ENCODE measurements around the gene PANK1.
A peak's percentile ranks its signal among the peaks of the same experiment; 100 is the strongest.

Gene PANK1

DNA sequence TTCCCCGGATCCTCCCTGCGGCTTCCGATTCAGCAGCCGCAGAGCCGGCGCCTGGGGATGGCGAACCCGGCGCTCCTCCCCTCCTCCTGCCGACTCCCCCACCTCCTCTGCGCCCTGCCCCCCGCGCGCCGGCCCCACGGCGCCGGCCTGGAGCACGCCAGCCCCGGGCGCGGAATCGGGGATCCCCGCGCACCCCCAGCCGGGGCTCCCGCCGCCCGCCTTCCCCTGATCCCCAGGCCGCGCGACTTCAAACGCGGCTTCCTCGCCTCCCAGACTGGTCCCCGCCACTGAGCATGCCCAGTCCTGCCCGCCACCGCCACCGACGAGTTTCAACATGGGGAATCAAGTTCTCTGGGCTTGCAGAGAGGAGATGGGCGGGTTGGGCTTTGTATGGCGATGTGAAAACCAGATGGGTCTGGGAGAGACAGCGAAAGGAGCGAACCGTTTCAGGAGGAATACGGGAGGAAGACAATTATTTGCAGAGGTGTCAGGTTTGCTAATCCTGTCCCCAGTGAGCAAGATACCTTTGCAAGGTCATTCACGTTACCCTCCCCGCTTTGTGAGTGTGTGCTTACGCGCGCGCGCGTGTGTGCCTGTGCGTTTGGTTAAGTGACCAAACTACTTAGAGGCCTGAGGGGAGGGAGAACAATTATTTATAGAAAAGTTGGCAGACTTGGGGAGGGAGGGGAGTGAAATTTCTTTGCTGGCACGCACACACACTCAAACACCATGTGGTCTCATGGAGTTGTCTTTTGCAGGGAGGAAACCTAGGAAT, at the start of gene PANK1:
Gene PANK1, minus strand, starts transcription at position 276 of the 775 bp plus-strand sequence. CDS start 351 bp downstream, outside the sequence.
- DNase-seq = peak; percentile 36

DNA sequence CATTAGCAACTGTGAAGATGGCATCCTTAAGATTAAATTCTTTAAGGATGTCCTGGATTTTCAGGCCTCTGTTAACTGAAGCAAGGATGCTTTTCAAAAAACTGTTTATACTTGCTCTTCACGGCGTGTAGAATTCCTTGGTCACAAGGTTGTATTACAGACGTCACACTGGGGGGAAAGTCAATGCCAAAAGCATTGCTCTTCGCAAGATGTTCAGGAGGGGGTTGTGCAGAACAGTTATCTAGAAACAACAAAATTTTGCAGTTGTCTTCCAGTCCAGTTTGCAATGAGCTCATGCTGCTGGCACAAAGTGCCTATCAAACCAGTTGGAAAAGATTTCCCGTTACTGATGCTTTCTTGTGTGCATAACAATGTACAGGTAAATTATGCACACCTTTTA, 48.1 kb upstream of the PANK1 start:
- no peak for DNase-seq

DNA sequence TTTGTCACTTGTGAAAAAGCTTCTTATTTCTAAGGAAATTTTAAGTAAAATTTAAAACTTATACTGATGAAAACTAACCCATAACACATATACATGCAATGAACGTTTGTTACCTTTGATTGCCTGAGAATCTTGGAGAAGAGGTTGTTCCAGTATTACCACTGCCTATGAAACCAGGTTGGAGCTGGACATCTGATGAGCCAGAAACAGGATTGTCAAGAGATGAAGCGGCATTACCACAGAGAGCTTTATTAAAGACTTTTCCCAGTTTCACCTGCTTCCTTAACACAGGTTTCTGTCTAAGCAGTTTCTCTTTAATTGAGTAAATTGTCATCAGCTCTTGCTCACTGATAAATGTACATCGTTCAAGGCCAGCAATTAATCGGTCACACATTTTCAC, 47.4 kb upstream of the PANK1 start:
- no peak for DNase-seq

DNA sequence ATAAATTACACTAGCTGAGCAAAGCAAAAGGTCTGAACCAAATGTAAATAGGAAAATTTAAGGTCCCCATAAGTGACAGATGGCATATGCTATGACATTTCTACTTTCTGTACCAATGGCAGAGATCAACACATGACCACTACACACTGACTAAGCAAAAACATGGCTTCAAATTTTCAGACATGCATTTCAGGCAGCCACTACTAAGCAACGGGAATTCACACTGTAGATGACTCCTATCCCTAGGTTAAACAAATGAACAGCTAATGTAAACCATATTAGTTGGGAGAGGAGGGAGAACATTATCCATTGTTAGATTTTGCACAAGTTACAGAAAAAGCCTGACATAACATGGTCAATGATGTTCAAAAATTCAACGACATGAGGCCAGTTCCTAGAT, 45.0 kb upstream of the PANK1 start:
- DNase-seq = no peak

DNA sequence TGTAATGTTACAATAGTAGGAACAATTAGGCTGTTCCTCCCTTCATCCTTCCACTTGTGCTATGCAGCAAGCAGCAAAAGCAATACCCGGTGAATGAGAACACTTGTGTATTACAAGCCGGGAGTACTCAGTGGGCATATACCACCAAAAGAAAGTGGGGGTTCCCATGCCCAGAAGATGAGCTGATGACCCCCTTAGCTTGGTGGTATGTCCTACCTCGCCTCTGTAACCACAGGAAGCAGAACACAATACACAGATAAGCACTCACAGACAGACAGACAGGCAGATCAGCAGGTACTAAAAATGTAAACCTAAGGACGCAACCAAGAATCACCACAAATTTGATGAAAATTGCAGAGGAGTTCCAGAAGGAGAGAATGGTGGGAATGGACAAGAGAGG, 40.9 kb upstream of the PANK1 start:
- DNase-seq = no peak

DNA sequence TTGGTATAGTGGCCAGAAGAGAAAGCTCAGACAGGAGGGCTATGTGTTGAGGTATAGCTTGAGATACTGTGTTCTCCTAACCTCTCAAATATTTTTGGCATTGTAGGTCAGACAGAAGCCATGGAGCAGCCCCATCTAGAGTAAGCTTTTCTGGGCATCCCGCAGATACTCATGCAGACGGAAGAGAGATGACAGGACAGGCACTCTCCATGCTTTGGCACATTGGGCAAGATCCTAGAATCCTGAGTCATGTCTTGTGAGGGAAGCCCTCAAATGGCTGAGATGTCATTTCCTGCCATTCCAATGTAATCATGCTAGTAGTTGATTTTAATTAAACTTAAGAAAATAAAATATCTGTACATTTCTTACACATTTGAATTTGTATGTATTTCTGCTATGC, 39.6 kb upstream of the PANK1 start:
- no peak for DNase-seq

DNA sequence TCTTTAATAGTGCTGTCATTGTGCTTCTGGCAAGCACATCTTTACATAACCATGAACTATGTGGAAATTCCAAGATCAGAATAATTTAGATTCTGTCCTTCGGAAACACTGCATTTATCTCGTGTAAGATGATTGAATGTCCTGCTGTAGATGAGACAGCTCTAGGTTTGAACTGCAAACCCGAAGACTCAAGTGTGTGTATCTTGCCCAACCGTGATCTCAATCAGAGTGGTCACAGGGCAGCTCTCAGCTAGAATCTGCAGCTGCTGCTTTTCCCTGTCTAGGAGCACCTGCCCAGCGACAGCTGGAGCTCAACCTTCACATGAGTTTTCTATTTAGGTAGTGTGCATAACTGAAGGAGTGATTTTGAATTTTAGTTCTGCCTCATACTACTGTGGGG, 38.8 kb upstream of the PANK1 start:
- DNase-seq = no peak

DNA sequence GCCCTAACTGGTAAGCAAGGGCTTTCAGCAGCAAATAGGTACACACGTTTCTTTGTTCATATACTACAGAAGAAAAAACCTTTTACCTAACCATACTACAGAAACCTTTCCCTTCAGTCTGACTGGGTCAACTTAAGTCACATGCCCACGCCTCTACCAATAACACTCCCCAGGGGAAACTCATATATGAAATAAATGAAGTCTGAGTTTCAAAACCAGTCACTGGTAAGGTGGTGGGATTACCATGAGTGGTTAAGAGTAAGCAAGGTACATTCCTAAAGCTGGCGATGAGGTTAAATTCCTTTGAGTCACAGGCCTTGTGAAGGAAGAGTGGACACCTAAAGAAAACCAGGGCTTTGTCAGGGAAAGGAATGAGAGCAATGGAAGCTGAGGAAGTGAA, 34.9 kb upstream of the PANK1 start:
- no peak for DNase-seq

DNA sequence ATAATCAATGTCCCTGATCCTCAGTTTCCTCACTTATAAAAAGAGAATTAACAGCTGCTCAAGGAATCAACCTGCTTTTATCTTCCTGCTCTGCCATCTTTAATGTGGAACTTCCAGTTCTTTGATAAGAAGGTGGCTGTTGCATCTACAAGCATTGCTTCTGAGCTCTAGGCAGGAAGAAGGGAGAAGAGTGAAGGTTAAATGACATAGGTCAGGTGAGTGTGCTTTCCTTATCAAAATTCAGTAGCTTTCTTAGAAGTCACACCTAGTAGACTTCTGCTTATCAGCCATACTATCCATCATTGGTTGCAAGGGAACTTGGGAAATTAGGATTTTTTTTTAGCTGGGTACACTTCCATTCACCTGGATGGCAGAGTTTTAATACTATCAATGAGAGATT, 32.3 kb upstream of the PANK1 start:
- DNase-seq = no peak

DNA sequence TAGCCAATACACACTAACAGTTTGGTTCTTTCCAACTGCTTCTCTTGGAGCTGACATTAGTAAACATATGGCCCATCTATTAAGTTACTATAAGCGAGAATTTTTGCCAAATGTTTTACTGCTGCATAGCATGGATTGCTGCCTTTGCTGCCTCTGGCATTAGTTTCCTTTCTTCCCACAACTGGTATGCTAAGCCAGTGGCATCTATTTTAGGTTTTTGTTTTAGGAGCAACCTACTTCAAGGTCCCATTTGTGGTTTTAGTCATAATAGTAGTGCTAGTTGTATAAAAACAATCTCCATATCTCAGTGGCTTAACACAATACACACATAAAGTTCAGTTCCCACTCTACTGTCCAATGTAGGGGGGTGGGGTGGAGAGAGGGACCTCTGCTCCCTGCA, 25.9 kb upstream of the PANK1 start:
- no peak for DNase-seq

DNA sequence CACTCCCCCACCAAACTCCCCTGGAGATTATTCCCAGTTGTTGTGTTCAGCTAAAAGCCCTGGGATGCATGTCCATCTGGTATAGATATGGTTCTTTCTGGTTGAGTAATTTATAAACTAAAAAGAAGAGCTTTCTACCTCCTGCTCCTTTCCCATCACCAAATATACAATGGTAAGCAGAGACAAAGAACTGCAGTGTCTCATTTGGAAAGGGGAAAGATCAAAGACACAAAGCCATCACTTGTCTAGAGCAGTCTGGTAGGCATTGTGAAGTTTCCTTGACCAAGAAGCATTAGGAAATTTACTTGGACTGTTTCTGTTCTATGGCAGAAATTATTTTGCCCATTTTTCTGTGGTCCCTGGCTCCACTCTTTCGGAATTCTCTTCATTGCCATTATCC, 24.9 kb upstream of the PANK1 start:
- no peak for DNase-seq

DNA sequence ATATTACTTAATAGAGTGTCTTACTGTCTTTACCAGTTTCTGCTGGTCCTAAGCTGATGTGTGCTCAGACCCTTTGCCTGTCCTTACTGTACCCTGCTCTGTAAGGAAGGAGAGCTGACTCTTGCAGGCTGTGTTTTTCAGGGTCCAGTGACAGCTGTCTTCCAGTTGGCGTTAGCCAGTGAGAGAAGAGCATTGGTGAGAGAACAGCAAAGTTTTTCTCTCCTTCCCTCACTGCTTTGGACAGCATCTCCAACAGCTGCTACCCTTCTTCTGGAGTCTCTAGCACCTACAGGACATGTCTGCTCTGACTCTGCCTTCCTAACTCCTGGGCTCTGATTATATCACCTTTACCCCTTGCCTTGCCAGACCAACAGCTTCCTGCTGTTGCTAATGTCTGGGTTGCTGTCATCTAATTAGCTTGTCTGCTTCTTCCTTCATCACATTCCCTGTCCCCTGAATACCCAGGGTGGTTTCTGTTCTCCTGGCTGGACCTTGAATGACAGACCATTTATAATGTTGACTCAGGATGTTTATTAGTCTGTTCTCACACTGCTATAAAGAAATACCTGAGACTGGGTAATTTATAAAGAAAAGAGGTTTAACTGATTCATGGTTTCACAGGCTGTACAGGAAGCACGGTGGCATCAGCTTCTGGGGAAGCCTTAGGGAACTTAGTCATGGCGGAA, 23.5 kb upstream of the PANK1 start:
- no peak for DNase-seq

DNA sequence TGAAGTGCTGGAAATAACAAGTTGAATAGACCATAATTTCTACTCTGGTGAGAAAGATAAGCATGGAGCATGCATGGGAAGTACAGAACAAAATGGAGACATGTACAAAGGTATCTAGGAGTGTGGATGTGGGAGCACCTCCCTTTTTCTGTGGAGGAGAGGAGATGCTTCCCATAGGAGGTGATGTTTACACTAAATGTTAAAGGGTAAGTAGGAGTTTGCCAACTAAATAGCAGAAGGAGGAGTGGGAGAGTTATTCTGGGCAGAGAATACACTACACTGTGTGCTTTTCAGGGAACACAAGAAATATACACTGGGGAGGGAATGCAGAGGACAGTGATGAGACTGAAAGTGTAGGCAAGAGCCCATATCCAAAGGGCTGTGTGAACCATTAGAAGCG, 21.1 kb upstream of the PANK1 start:
- no peak for DNase-seq

DNA sequence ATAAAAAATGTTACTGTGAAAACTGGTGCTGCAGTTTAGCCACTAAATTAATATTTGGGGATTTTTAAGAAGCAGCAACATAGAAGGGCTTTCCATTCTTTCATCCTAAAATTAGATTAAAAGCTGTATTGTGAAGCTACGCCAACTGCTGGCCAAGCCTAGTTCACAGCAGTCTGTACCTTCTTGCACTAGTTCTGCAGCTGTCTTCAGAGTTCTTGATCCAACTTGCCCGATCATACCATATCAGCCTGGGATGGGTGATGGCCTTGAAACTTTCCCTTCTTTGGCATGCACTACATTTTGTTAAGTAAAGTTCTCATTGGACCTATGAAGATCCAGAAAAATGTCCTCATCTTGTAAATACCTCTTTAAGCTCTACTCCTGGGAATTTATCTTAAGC, 20.3 kb upstream of the PANK1 start:
- no peak for DNase-seq

DNA sequence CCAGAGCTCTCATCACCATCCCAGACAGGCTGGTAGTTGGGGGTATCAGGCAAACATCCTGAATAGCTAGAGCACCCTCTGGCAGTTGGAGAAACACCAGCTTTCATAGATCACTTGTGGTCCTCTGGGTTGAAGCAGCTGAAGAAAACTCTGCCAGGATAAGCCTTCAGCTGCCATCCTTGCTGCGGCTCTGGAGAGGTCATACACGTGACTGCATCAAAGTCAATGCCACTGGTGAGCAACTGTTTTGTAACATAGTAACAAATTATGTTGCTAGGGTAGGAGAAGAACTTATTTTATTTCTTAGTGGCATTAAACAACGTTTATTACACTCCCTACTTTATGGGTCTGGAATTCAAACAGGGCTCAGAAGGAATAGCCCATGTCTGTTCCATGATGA, 19.2 kb upstream of the PANK1 start:
- no peak for DNase-seq

DNA sequence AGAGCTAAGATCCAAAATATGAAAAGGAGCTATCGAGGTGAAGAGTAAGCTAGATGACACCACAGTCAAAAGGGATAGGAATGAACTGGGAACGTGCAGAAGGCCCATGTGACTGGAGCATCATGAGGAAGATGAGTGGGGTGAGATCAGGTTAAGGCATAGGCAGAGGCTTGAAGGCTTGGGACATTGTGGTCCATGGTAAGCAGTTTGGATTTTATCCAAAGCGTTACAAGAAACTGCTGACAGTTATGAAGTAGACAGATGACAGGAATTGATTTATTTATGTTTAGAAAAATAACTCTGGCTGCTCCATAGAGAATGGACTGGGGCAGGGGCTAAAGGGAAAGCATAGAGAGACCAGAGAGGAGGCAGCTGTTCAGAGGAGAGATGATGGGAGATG, 18.1 kb upstream of the PANK1 start:
- DNase-seq = no peak

DNA sequence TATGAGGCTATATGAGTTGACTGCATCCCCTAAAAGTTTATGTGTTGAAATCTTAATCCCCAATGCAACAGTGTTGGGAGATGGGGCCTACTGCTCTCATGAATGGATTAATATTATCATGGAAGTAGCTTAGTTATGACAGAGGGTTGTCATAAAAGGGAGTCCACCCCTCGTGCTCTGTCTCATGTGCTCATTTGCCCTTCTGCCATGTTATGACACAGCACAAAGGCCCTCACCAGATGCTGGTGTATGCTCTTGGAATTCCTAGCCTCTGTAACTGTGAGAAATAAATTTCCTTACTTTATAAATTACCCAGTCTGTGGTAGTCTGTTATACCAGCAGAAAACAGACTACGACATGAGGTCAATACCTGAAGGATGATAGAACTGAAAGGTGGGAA, 17.6 kb upstream of the PANK1 start:
- DNase-seq = no peak

DNA sequence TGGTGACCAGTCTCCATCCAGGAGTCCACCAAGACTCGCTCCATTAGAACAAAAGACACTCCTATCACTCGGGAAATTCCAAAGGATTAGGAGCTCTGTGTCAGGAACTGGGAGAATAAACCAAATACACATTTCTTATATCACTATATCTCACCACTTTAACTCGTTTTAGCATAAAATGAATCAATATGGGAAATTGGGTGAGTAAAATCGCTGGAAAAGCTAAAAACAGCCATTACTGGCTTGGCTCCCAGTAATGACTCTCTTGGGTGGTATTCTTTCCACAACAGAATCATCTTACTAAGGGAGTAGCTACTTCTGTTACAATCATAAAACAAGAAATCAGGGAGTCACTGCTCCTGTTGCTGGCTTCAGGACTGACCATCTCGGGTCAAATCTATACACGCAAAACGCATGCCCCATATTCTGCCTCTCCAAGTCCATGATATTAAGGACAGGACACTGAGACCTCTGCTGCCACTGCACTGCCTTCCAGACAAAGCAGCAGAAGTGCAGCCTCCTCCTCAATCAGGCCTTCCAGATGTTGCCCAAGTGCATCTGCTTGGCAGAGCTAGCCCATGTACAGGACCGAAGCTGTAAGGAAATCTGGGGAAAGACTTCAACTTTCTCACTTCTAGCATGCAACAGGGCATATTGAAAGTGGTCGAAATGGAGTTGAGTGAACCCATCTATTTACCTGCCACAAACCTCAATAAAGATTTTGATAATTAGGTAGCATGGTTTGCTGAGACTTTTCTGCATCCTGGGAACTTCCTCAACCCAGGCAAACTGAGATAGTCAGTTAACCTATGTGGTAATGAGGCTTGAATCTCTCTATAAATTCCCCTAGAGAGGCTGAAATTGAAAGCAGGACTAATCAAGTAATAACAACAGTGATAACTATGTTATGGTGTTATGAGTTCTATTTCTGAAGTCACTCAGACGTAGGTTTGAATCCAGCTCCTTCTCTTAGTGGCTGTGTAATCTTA, 14.4 kb upstream of the PANK1 start:
- no peak for DNase-seq

DNA sequence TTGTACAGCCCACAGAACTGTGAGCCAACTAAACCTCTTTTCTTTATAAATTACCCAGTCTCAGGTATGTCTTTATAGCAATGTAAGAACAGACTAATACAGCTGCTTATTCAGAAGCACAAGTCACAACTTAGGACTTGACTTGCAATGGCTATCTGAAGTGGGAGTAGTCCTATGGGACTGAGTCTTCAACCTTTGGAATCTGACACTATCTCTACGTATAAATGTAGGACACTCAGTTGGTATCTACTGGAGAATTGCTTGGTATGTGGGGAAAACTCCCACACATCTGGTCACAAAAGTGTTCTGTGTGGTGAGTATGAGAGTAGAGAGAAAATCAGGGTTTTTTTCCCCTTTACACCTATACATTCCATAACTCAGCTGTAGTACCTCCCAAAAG, 12.3 kb upstream of the PANK1 start:
- DNase-seq = no peak

DNA sequence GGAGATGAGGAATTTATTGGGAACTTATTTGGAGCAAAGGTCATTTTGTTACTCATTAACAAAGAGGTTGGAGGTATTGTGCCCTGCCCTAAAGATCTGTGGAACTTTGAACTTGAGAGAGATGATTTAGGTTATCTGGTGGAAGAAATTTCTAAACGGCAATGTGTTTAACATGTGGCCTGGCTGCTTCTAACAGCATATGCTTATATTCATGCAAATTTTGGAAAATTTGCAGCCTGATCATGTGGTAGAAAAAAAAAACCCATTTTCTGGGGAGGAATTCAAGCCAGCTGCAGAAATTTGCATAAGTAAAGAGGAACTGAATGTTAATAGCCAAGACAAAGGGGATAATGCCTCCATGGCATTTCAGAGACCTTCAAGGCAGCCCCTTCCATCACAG, 10.7 kb upstream of the PANK1 start:
- DNase-seq = no peak

DNA sequence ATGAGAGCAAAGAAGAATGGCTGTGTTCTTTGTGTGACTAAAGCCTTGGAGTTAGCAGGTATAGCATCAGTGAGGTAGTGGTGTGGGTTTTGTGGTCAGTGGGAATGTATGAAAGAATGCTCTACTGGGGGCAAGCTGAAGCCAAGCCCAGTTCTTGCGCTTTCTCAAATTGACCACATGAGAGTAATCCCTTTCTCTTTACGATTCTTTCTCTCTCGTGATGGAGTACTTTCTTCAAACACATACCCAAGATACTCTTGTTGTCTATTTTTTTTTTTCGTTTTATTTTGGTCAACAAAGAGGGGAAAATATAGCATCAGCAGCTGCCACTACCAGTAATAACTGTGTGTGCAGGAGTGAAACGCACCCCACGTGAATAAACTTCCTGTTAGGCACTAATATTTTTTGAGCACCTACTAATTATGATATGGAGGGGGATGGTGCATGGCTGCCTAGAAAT, 8.4 kb upstream of the PANK1 start:
- no peak for DNase-seq

DNA sequence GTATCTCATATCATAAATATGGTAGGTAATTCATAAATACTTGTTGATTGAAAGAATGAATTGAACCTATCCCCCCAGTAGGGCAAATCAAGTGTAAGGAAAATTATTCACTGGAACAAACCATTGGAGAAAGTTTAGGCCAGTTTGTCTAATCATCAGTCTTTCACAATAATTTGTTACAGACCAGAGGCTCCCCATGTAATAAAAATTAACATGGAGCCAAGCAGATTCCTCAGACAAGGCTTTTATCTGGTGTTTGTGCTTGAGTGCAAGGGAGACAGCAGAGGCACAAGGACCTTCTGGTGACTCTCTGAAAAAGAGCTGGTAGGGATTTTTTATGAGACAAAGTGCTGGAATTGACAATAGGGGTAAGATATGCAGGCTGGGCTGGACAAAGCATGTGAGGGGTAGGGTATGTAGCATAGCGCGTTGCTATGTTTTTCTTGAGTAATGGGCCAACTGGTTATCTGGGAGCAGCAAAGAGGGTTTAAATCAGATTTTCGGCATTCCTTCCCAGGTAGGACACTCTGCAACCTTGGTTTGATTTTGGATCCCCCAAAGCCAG, 7.8 kb upstream of the PANK1 start:
- no peak for DNase-seq

DNA sequence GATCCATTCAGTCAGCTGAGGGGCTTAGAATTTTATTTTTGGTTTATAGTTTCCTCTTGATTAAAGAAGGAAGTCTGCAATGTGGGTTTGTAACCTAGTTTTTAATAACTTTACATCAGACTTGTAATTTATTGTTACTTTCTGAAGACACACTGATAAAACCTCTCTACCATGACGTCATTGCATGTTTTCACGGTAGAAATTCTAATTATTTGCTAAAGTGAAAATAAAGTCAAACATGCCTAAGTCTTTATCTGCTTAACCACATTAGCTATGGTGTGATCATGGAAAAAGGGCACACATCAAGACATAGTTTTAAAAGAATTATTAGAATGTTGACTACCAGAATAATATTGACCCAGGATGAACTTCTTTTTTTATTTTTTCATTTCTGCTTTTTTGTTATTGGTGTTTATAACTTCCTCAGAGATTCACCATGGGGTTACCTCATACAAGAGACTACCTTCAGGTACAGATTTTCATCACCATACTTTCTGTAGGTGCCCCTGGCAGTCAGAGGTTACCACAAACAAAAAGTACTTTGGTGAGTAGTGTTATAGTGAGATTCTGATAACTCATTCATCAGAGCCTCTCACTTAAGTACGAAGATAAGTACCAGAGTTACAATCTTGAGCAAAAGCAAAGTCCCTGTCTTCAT, 7.0 kb upstream of the PANK1 start:
- no peak for DNase-seq

All from NCI-H1417 treated with DMSO at 0.1 percent for 48 hours (cell line).